Activated CD8-positive, alpha-beta T cell treated with anti-CD3 and anti-CD28 coated beads for 36 hours (primary cell): ENCODE data around the gene SEC22A. TPM values are rescaled to one million over a fixed set of nuclear protein-coding genes. Genes with fewer than 3 reads are reported as not detected.

Experiments used
- ATAC-seq: fragments of 200-7000 bp; cut with Tn5 transposase; one replicate; pipeline ENCODE4 v1.10.0; 2021; ENCODE audit warnings: mild to moderate bottlenecking, moderate library complexity
- CTCF ChIA-PET: fragments of 350-600 bp; sonication (Branson Sonifier 250); formaldehyde crosslinking; loops from one replicate; lab custom pipeline; 2021; ENCODE audit warnings: antibody characterized with exemption; lab: Charles Lee
- POLR2A ChIA-PET: fragments of 350-600 bp; sonication (Branson Sonifier 250); formaldehyde crosslinking; loops from one replicate; lab custom pipeline; 2021; ENCODE audit warnings: antibody characterized with exemption; lab: Charles Lee
- DNase-seq: peaks from one replicate; pipeline ENCODE4 v3.0.0-alpha.2; 2020
- H3K27ac Mint-ChIP-seq: one replicate; pipeline ENCODE4 v1.8.0; 2021; ENCODE audit warnings: mild to moderate bottlenecking, mixed read lengths
- H3K27me3 Mint-ChIP-seq: one replicate; pipeline ENCODE4 v1.8.0; 2021; ENCODE audit warnings: mixed read lengths
- H3K36me3 Mint-ChIP-seq: one replicate; pipeline ENCODE4 v1.8.0; 2021; ENCODE audit warnings: low read depth, mixed read lengths
- H3K4me1 Mint-ChIP-seq: one replicate; pipeline ENCODE4 v1.8.0; 2021; ENCODE audit warnings: low read depth, mixed read lengths
- H3K4me3 Mint-ChIP-seq: one replicate; pipeline ENCODE4 v1.8.0; 2021; ENCODE audit warnings: mild to moderate bottlenecking, moderate library complexity, mixed read lengths
- H3K9me3 Mint-ChIP-seq: one replicate; pipeline ENCODE4 v1.8.0; 2021; ENCODE audit warnings: mixed read lengths
- intact Hi-C: fragments of 100-400 bp; cut with micrococcal nuclease; formaldehyde crosslinking; loops from one replicate; pipeline ENCODE4 v1.10.0; 2022
- total RNA-seq, 2 experiments: library from RNA; stranded (reverse); gene quantifications; one replicate each; pipeline ENCODE4 v1.2.3, GENCODE V29; 2021
- TF ChIP-seq, protein P1 (sequence below): fragments of 200-600 bp; IDR thresholded peaks from one replicate; pipeline ENCODE4 v1.8.0; 2022; ENCODE audit warnings: antibody characterized with exemption, mild to moderate bottlenecking

The SEC22A gene
- total RNA-seq, 2 experiments from 2014 or later, result 13.7 to 14.3 TPM

DNA sequence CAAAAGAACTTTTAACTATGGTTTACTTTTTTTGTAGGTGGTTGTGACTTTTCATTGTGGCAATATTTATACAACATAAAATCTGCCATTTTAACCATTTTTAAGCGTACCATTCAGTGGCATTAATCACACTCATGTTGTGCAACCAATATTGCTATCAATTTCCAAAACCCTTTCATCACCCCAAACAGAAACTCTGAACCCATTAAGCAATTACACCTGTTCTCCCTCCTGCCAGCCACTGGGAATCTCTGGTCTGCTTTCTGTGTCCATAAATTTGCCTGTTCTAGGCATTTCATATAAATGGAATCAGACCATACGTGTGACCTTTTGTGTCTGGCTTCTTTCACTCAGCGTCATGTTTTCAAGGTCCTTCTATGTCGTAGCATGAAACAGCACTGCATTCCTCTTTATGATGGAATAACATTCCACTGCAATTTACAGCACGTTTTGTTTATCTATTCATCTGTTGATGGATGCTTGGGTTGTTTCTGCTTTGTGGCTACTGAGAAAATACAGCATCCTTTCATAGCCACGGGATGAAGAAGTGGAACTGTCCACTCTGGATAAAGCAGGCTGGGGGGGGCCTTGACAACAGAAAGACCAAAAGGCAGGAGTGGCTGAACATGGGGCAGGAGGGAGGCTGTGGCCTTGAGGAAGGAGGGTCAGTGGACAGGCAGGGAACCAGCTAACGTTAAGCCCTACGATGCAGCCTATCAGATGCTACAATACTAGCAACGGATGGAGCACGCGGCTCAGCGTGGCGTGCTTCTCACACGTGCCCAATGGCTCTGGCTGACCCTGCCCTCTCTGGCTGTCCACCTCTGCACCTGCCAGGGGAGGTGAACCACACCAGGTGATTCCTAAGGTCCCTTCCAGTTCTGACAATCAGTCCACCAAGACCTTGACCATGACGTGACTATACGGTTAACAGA lies 110.9 kb downstream of the SEC22A start:
- ChIA-PET POLR2A (no interaction called here), CTCF (no interaction called here)
- H3K36me3 Mint-ChIP-seq, result no peaks in the 10 kb centered on the region
- TF ChIP-seq, protein P1, sequence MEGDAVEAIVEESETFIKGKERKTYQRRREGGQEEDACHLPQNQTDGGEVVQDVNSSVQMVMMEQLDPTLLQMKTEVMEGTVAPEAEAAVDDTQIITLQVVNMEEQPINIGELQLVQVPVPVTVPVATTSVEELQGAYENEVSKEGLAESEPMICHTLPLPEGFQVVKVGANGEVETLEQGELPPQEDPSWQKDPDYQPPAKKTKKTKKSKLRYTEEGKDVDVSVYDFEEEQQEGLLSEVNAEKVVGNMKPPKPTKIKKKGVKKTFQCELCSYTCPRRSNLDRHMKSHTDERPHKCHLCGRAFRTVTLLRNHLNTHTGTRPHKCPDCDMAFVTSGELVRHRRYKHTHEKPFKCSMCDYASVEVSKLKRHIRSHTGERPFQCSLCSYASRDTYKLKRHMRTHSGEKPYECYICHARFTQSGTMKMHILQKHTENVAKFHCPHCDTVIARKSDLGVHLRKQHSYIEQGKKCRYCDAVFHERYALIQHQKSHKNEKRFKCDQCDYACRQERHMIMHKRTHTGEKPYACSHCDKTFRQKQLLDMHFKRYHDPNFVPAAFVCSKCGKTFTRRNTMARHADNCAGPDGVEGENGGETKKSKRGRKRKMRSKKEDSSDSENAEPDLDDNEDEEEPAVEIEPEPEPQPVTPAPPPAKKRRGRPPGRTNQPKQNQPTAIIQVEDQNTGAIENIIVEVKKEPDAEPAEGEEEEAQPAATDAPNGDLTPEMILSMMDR, result no peak
- intact Hi-C loops, result no loop called here
- H3K4me1 Mint-ChIP-seq, result no peaks in the 10 kb centered on the region
- no peak for DNase-seq
- H3K9me3 Mint-ChIP-seq, result no peaks in the 10 kb centered on the region
- H3K4me3 Mint-ChIP-seq, result no peak overlapping the region
- H3K27me3 Mint-ChIP-seq, result peaks cover 4% of the 10 kb centered on the region
- no peak for ATAC-seq
- no peak overlapping the region for H3K27ac Mint-ChIP-seq

DNA sequence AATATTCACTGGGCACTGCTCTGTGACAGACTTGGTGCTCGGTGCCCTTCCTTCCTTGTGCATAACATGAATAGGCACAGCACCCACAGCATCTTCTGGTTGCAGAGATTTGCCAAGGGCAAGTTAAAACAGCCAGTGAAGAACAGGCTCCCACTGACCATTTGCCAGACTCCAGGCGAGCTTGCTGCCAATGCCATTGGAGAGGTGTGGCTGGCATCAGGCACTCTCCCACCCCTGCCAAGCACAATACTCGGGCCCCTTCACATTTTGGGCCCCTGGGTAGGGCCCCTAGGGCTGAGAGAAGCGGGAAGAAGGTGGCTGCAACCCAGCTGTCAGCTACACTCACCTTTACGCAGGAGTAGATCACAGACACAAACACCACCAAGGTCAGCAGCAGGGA lies 112.1 kb downstream of the SEC22A start:
- H3K9me3 Mint-ChIP-seq, result no peaks in the 10 kb centered on the region
- H3K27me3 Mint-ChIP-seq, result peaks cover 4% of the 10 kb centered on the region
- no peak for DNase-seq
- H3K36me3 Mint-ChIP-seq, result no peaks in the 10 kb centered on the region
- intact Hi-C loops, result no loop called here
- H3K4me3 Mint-ChIP-seq, result no peak overlapping the region
- H3K4me1 Mint-ChIP-seq, result no peaks in the 10 kb centered on the region
- ATAC-seq, result no peak
- TF ChIP-seq, protein P1, result no peak
- POLR2A ChIA-PET, result no interaction called here
- CTCF ChIA-PET, result no interaction called here
- H3K27ac Mint-ChIP-seq, result no peak overlapping the region

DNA sequence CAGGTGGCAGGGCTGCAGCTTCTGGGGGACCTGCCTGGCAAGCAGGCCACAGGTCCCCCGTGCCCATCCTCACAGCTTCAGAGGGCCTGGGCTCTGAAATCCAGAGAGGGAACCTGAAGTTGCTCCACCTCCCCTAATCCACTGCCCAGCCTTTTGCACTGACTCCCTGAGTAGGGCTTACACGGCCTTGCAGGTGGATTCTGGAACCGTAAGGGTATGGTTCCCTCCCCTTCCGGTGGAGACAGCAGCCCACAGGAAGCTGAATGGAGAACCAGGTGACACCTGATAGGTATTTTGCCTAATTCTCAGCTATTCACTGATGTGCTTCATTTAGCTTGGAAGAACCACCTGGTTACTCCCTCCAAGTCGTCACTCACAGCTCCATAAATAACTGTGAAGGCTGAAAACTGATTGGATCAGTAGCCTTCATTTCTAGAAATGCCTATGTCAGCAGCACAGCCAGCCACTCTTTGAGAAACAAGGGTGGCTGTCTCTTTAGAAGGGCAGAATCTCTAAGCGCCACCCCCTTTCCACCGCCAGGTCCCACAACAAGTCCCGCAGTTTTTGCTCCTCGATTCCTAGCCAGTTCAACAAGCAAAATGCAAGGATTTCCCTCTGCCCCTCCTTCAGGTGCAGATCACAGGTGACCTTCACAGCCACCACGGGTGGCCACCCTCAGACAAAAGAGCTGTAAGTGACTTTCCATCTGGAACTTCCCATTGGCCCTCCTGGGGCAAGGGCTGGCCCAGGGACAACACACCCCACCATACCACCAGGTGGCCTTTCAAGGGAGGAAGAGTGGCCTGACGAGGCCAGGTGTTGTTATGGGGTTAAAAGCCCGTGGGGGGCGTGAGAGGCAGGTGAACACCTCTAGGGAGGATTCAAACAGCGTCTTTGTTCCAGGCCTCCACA lies 112.9 kb downstream of the SEC22A start:
- no peak for ATAC-seq
- H3K4me1 Mint-ChIP-seq, result no peaks in the 10 kb centered on the region
- H3K27me3 Mint-ChIP-seq, result peaks cover 4% of the 10 kb centered on the region
- DNase-seq, result no peak
- ChIA-PET POLR2A (no interaction called here), CTCF (interaction anchor here (1.2 to 1.5 kb wide), 2 partner anchors 8 to 244 kb away, joined by 3 read pairs; no protein-coding TSS in a partner anchor)
- H3K27ac Mint-ChIP-seq, result no peak overlapping the region
- no peaks in the 10 kb centered on the region for H3K9me3 Mint-ChIP-seq
- H3K36me3 Mint-ChIP-seq, result no peaks in the 10 kb centered on the region
- no peak overlapping the region for H3K4me3 Mint-ChIP-seq
- TF ChIP-seq, protein P1, result no peak
- intact Hi-C loops, result no loop called here

DNA sequence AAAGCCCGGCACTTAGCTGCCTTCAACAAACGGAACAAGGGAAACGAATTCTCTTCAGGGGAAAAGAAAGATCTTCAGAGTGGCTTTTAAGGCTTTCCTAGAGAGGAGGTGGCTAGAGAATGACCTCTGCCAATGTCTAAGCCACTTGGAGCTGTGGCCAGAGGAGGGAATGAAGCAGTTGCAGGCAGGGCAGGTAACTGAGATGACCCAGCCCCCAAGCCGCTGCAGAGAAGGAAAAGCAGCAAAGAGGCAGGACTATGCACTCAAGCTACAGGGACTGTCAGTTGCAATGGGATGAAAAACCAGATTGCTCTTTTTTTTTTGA lies 113.5 kb downstream of the SEC22A start:
- Mint-ChIP-seq H3K4me1 (no peaks in the 10 kb centered on the region), H3K36me3 (no peaks in the 10 kb centered on the region), H3K27me3 (peaks cover 4% of the 10 kb centered on the region), H3K4me3 (no peak overlapping the region), H3K9me3 (no peaks in the 10 kb centered on the region), H3K27ac (no peak overlapping the region)
- ChIA-PET POLR2A (no interaction called here), CTCF (interaction anchor here (1.2 to 1.5 kb wide), 2 partner anchors 9 to 244 kb away, joined by 3 read pairs; no protein-coding TSS in a partner anchor)
- TF ChIP-seq, protein P1, result no peak
- ATAC-seq (no peak), DNase-seq (no peak)
- intact Hi-C loops, result no loop called here
